Measurements from ENCODE around the gene SECISBP2.

Gene SECISBP2

GRCh38 chr9:89383030-89383720, 64.9 kb downstream of the SECISBP2 start:
- no peak overlapping the region for H3K27ac ChIP-seq
- no peak for TF ChIP-seq CTCF (IDR thresholded peaks at IDR 0.05)
- no peak for TF ChIP-seq ZFX (IDR thresholded peaks at IDR 0.05; ENCODE audit: borderline replicate concordance)

- TF ChIP-seq ZFX (IDR thresholded peaks at IDR 0.05; ENCODE audit: borderline replicate concordance) (no peak), CTCF (IDR thresholded peaks at IDR 0.05) (no peak)
- no peak overlapping the region for H3K27ac ChIP-seq
Measured at GRCh38 chr9:89383721-89384300, 65.5 kb downstream of the SECISBP2 start.

- H3K27ac ChIP-seq, result no peak overlapping the region
- no peak for TF ChIP-seq CTCF (IDR thresholded peaks at IDR 0.05)
- no peak for TF ChIP-seq ZFX (IDR thresholded peaks at IDR 0.05; ENCODE audit: borderline replicate concordance)
Measured at GRCh38 chr9:89384783-89385182, 66.5 kb downstream of the SECISBP2 start.

GRCh38 chr9:89386206-89386605, 67.9 kb downstream of the SECISBP2 start:
- H3K27ac ChIP-seq, result no peak overlapping the region
- no peak for TF ChIP-seq ZFX (IDR thresholded peaks at IDR 0.05; ENCODE audit: borderline replicate concordance)
- TF ChIP-seq CTCF (IDR thresholded peaks at IDR 0.05), result no peak

- no peak for TF ChIP-seq CTCF (IDR thresholded peaks at IDR 0.05)
- TF ChIP-seq ZFX (IDR thresholded peaks at IDR 0.05; ENCODE audit: borderline replicate concordance), result no peak
- no peak overlapping the region for H3K27ac ChIP-seq
Measured at GRCh38 chr9:89386797-89387196, 68.5 kb downstream of the SECISBP2 start.

- H3K27ac ChIP-seq, result no peak overlapping the region
Measured at GRCh38 chr9:89387197-89387849, 69.0 kb downstream of the SECISBP2 start.

More at GRCh38 chr9:89387197-89387849, 69.0 kb downstream of the SECISBP2 start:
- TF ChIP-seq ZFX (IDR thresholded peaks at IDR 0.05; ENCODE audit: borderline replicate concordance), result no peak
- no peak for TF ChIP-seq CTCF (IDR thresholded peaks at IDR 0.05)
